ENCODE measurements around the gene SERP1.

Gene SERP1

DNA sequence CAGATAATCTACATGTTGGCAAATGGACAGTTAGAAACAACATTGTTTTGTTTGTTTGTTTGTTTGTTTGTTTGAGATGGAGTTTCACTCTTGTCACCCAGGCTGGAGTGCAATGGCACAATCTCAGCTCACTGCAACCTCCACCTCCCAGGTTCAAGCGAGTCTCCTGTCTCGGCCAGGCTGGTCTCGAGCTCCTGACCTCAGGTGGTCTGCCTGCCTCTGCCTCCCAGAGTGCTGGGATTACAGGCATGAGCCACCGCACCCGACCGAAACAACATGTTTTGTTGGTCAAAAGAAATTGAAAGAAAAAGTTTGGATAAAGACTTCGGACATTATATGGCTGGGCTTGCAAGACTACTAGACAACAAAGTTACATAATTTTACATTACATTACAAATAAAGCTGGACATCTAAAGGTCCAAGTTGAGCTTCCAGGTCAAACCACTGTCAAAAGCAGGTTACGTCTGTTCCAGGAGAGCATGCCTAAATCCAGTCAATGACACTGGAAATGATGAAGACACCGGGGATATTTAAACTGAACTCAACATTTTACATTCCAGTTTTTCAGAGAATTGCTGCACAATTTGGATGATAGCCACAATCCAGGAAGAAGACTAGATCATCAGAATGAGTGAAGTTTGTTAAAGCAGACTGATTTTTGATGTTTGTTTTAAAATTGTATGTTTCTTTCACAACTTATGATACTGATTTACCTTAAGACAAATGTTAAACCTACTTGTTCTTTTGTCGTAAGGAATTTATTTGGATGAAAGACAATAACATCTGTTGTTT lies 18.6 kb downstream of the SERP1 start:
- DNase-seq (ENCODE audit: low read depth): no peak
- H3K4me3 ChIP-seq (ENCODE audit: control insufficient read depth, low read depth, low read length): no peak overlapping the region

GRCh38 chr3:150523538-150523937 lies 22.8 kb downstream of the SERP1 start:
- no peak overlapping the region for H3K4me3 ChIP-seq (ENCODE audit: control insufficient read depth, low read depth, low read length)
- no peak for DNase-seq (ENCODE audit: low read depth)
- TF ChIP-seq, protein P1, sequence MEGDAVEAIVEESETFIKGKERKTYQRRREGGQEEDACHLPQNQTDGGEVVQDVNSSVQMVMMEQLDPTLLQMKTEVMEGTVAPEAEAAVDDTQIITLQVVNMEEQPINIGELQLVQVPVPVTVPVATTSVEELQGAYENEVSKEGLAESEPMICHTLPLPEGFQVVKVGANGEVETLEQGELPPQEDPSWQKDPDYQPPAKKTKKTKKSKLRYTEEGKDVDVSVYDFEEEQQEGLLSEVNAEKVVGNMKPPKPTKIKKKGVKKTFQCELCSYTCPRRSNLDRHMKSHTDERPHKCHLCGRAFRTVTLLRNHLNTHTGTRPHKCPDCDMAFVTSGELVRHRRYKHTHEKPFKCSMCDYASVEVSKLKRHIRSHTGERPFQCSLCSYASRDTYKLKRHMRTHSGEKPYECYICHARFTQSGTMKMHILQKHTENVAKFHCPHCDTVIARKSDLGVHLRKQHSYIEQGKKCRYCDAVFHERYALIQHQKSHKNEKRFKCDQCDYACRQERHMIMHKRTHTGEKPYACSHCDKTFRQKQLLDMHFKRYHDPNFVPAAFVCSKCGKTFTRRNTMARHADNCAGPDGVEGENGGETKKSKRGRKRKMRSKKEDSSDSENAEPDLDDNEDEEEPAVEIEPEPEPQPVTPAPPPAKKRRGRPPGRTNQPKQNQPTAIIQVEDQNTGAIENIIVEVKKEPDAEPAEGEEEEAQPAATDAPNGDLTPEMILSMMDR (conservative IDR thresholded peaks at IDR 0.05; ENCODE audit: control insufficient read depth, insufficient read depth, low read depth, low read length): no peak

More for the DNA sequence above, 18.6 kb downstream of the SERP1 start:
- TF ChIP-seq, protein P1 (conservative IDR thresholded peaks at IDR 0.05; ENCODE audit: control insufficient read depth, insufficient read depth, low read depth, low read length): no peak

- peak; percentile 11 for DNase-seq (ENCODE audit: low read depth)
- TF ChIP-seq, protein P1 (conservative IDR thresholded peaks at IDR 0.05; ENCODE audit: control insufficient read depth, insufficient read depth, low read depth, low read length): peak; percentile 13
- no peak overlapping the region for H3K4me3 ChIP-seq (ENCODE audit: control insufficient read depth, low read depth, low read length)
These were observed 24.8 kb downstream of the SERP1 start for GRCh38 chr3:150521463-150521862.

DNA sequence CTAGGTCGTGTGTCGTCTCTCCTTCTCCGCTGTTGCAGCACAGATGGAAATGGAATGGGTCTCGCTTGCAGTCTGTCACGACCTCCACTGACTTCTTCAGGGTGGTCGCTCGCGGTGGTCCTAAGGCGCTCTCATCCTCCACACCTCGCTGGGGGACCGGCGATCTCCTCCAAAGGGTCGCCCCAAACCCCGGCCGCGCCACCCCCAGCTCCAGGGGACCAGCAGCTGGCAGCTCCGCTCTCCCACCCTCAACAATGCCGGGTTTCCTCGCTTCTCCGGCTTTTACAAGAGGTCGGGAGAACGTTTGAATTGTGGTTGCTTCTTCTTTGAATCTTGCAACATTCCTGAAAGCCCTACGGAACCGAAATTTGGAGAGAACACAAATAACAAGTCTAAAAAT lies 25.9 kb downstream of the SERP1 start:
- DNase-seq (ENCODE audit: low read depth): no peak
- TF ChIP-seq, protein P1 (conservative IDR thresholded peaks at IDR 0.05; ENCODE audit: control insufficient read depth, insufficient read depth, low read depth, low read length): no peak
- peak overlapping the region; percentile 17 for H3K4me3 ChIP-seq (ENCODE audit: control insufficient read depth, low read depth, low read length)

GRCh38 chr3:150519026-150519425 lies 27.3 kb downstream of the SERP1 start:
- no peak for DNase-seq (ENCODE audit: low read depth)
- no peak overlapping the region for H3K4me3 ChIP-seq (ENCODE audit: control insufficient read depth, low read depth, low read length)
- TF ChIP-seq, protein P1 (conservative IDR thresholded peaks at IDR 0.05; ENCODE audit: control insufficient read depth, insufficient read depth, low read depth, low read length): no peak

DNA sequence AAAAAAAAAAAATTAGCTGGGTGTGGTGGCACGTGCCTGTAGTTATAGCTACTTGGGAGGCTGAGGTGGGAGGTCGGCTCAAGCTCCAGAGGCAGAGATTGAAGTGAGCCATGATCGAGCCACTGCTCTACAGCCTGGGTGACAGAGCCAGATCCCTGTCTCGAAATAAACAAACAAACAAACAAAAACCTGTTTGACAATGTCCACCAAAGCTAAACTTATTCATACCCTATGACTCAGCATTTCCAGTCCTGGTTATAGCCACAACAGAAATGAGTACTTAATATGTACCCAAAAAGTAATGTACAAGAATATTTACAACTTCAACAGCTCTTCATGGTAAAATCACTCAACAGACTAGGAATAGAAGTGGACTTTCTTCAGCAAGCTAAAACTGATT lies 31.1 kb downstream of the SERP1 start:
- H3K4me3 ChIP-seq (ENCODE audit: control insufficient read depth, low read depth, low read length): no peak overlapping the region
- TF ChIP-seq, protein P1 (conservative IDR thresholded peaks at IDR 0.05; ENCODE audit: control insufficient read depth, insufficient read depth, low read depth, low read length): no peak
- DNase-seq (ENCODE audit: low read depth): peak; percentile 34
